ENCODE data around the gene HIVEP2. TPM values are rescaled to one million over a fixed set of nuclear protein-coding genes. Genes with fewer than 3 reads are reported as not detected.

Gene HIVEP2
- total RNA-seq, 2 experiments from 2014 or later: 48.4 to 48.6 TPM

DNA sequence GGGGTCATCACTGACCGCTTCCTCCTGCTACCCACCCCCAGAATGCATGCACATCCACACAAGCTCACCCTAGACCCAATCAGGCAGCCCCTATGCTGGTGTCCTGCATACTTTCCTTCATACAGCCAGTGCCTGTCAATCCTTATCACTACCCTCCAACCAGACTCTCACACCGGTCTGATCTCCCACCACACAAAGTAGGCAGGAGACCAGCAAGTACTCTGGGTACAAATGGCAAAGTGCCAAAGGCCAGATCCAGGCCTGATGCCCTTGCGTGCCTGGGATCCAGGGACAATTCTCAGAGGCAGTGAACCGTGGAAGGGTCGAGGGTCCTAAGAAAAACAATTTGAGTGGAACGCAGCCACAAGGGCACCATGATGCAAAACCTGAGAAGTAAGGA is 114.2 kb downstream of the HIVEP2 start:
- no peaks in the 10 kb centered on the region for H3K9me3 ChIP-seq (ENCODE audit: control insufficient read depth in 1 of 2, insufficient read depth in 1 of 2, low read length in 2 of 2)
- CTCF ChIA-PET: interaction anchor here (1.6 kb wide), 1 partner anchor 12 kb away, joined by 3 read pairs; no protein-coding TSS in a partner anchor
- no peaks in the 10 kb centered on the region for H3K27me3 ChIP-seq (ENCODE audit: control insufficient read depth in 1 of 2, insufficient read depth in 2 of 2, low read length in 2 of 2)
- Mint-ChIP-seq H3K4me3 (peak overlapping the region; percentile 6), H3K36me3 (ENCODE audit: low read depth) (peaks cover 82% of the 10 kb centered on the region), H3K4me1 (ENCODE audit: low read depth) (peaks cover 88% of the 10 kb centered on the region), H3K27ac (peak overlapping the region; percentile 75), H3K27me3 (no peaks in the 10 kb centered on the region), H3K9me3 (no peaks in the 10 kb centered on the region)
- TF ChIP-seq, protein P1, sequence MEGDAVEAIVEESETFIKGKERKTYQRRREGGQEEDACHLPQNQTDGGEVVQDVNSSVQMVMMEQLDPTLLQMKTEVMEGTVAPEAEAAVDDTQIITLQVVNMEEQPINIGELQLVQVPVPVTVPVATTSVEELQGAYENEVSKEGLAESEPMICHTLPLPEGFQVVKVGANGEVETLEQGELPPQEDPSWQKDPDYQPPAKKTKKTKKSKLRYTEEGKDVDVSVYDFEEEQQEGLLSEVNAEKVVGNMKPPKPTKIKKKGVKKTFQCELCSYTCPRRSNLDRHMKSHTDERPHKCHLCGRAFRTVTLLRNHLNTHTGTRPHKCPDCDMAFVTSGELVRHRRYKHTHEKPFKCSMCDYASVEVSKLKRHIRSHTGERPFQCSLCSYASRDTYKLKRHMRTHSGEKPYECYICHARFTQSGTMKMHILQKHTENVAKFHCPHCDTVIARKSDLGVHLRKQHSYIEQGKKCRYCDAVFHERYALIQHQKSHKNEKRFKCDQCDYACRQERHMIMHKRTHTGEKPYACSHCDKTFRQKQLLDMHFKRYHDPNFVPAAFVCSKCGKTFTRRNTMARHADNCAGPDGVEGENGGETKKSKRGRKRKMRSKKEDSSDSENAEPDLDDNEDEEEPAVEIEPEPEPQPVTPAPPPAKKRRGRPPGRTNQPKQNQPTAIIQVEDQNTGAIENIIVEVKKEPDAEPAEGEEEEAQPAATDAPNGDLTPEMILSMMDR (IDR thresholded peaks at IDR 0.05): no peak
- no peak overlapping the region for H3K4me3 ChIP-seq (ENCODE audit: low read length)
- peaks cover 35% of the 10 kb centered on the region for H3K36me3 ChIP-seq (ENCODE audit: insufficient read depth, low read length)
- H3K4me1 ChIP-seq (ENCODE audit: insufficient read depth, low read length): peaks cover 15% of the 10 kb centered on the region
- no peak overlapping the region for H3K27ac ChIP-seq (ENCODE audit: low read depth in 1 of 2, low read length in 2 of 2)
- intact Hi-C loops (cut with DNase I, micrococcal nuclease): no loop called here
- DNase-seq (no peak), ATAC-seq (ENCODE audit: poor library complexity) (no peak)
- POLR2A ChIA-PET: interaction anchor here (0.8 to 3.5 kb wide), 4 partner anchors 11 to 113 kb away, joined by 3 to 21 read pairs (median 3); no protein-coding TSS in a partner anchor

DNA sequence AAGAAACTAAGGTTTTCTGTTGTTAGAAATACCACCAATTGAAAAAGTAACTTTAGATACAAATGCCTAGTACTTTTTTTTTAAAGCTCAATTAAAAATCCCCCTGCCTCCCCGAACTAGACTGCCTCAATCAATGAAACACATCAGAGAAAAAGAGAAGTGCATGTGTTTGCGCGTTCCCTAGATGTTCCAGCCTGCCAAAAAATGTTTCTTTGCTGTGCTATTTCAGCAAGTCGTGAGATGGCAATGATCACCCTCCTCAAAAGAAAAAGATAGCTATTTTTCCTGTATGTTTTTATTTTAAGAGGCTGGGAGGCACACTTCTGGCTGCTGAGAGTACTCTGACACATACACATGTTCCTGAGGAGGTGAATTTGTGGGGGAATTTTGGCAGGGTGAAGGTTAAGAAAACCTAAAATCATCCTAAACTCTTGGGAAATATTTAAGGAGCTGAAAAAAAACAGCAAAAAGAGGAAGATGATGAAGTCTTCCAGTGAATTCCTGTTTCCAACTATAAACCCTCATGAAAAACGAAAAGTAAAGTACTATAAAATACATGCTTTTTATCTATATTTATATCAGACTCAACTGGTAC is 114.8 kb downstream of the HIVEP2 start:
- Mint-ChIP-seq H3K4me3 (no peak overlapping the region), H3K27me3 (no peaks in the 10 kb centered on the region), H3K9me3 (no peaks in the 10 kb centered on the region), H3K36me3 (ENCODE audit: low read depth) (peaks cover 76% of the 10 kb centered on the region), H3K27ac (peak overlapping the region; percentile 75), H3K4me1 (ENCODE audit: low read depth) (peaks cover 83% of the 10 kb centered on the region)
- DNase-seq (no peak), ATAC-seq (ENCODE audit: poor library complexity) (no peak)
- no peak overlapping the region for H3K27ac ChIP-seq (ENCODE audit: low read depth in 1 of 2, low read length in 2 of 2)
- CTCF ChIA-PET: interaction anchor here (1.6 kb wide), 1 partner anchor 12 kb away, joined by 3 read pairs; no protein-coding TSS in a partner anchor
- TF ChIP-seq, protein P1 (IDR thresholded peaks at IDR 0.05): no peak
- peaks cover 30% of the 10 kb centered on the region for H3K36me3 ChIP-seq (ENCODE audit: insufficient read depth, low read length)
- no peaks in the 10 kb centered on the region for H3K9me3 ChIP-seq (ENCODE audit: control insufficient read depth in 1 of 2, insufficient read depth in 1 of 2, low read length in 2 of 2)
- POLR2A ChIA-PET: interaction anchor here (0.8 to 3.5 kb wide), 6 partner anchors 11 to 114 kb away, joined by 3 to 21 read pairs (median 3); no protein-coding TSS in a partner anchor
- intact Hi-C loops (cut with DNase I, micrococcal nuclease): no loop called here
- peaks cover 16% of the 10 kb centered on the region for H3K4me1 ChIP-seq (ENCODE audit: insufficient read depth, low read length)
- no peaks in the 10 kb centered on the region for H3K27me3 ChIP-seq (ENCODE audit: control insufficient read depth in 1 of 2, insufficient read depth in 2 of 2, low read length in 2 of 2)
- H3K4me3 ChIP-seq (ENCODE audit: low read length): no peak overlapping the region

DNA sequence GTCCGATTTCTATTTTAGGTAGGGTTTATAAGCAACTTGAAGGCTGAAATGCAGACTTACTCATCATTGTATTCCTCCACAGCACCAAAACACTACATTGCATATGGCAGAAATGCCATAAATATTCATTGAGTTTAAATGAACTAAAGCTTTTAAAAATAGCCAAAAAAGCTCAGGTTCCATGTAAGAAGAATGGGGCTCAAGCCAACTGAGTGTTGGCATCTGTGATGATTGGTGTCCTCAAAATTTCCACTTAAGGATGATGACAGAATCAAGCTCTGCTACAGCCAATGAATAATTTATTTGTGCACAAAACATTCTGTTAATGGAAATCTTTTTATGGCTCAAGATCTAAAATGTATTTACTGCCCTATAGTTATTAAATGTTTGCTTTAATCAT is 115.4 kb downstream of the HIVEP2 start:
- Mint-ChIP-seq H3K36me3 (ENCODE audit: low read depth) (peaks cover 74% of the 10 kb centered on the region), H3K4me1 (ENCODE audit: low read depth) (peaks cover 84% of the 10 kb centered on the region), H3K9me3 (no peaks in the 10 kb centered on the region), H3K4me3 (no peak overlapping the region), H3K27me3 (no peaks in the 10 kb centered on the region), H3K27ac (peak overlapping the region; percentile 45)
- Histone ChIP-seq H3K27ac (ENCODE audit: low read depth in 1 of 2, low read length in 2 of 2) (no peak overlapping the region), H3K4me1 (ENCODE audit: insufficient read depth, low read length) (peaks cover 22% of the 10 kb centered on the region), H3K4me3 (ENCODE audit: low read length) (no peak overlapping the region), H3K27me3 (ENCODE audit: control insufficient read depth in 1 of 2, insufficient read depth in 2 of 2, low read length in 2 of 2) (no peaks in the 10 kb centered on the region), H3K36me3 (ENCODE audit: insufficient read depth, low read length) (peaks cover 28% of the 10 kb centered on the region), H3K9me3 (ENCODE audit: control insufficient read depth in 1 of 2, insufficient read depth in 1 of 2, low read length in 2 of 2) (no peaks in the 10 kb centered on the region)
- DNase-seq (no peak), ATAC-seq (ENCODE audit: poor library complexity) (no peak)
- intact Hi-C loops (cut with DNase I, micrococcal nuclease): no loop called here
- CTCF ChIA-PET: interaction anchor here (1.6 kb wide), 1 partner anchor 11 kb away, joined by 3 read pairs; no protein-coding TSS in a partner anchor
- POLR2A ChIA-PET: interaction anchor here (1.0 to 3.5 kb wide), 5 partner anchors 7 to 97 kb away, joined by 3 to 21 read pairs (median 5); no protein-coding TSS in a partner anchor
- TF ChIP-seq, protein P1 (IDR thresholded peaks at IDR 0.05): no peak
